Lung (tissue), 12 donors: ENCODE data around the gene STARD13. TPM values are rescaled to one million over a fixed set of nuclear protein-coding genes. Genes with fewer than 3 reads are reported as not detected.

Source experiments
- ATAC-seq: fragments of 200-7000 bp; cut with Tn5 transposase; one replicate; pipeline ENCODE4 v1.9.1; 2020; ENCODE audit warnings: moderate number of reproducible peaks; ENCODE audit not compliant: insufficient read depth, low FRiP score
- DNase-seq, 3 donors: peaks; one replicate each; pipeline ENCODE4 v3.0.0-alpha.2; 2013 to 2017
- H3K27ac ChIP-seq, 2 donors: one replicate each; pipeline ENCODE4 v1.5.1; 2013; ENCODE audit warnings: mild to moderate bottlenecking in 2 of 2, moderate library complexity in 2 of 2, control low read depth in 1 of 2, inconsistent platforms in 1 of 2, low read depth in 1 of 2, low read length in 1 of 2
- H3K27me3 ChIP-seq, 3 donors: one replicate each; pipeline ENCODE4 v1.5.1; 2013; ENCODE audit warnings: low read length in 2 of 3; ENCODE audit not compliant: control insufficient read depth in 3 of 3, insufficient read depth in 3 of 3
- H3K36me3 ChIP-seq, 4 donors: one replicate each; pipeline ENCODE4 v1.5.1; 2013; ENCODE audit warnings: low read length in 4 of 4, mild to moderate bottlenecking in 1 of 4, moderate library complexity in 1 of 4; ENCODE audit not compliant: control insufficient read depth in 4 of 4, insufficient read depth in 4 of 4
- H3K4me1 ChIP-seq, 5 donors: one replicate each; pipeline ENCODE4 v1.5.1; 2013; ENCODE audit warnings: low read length in 5 of 5, mild to moderate bottlenecking in 2 of 5, moderate library complexity in 1 of 5; ENCODE audit not compliant: control insufficient read depth in 5 of 5, insufficient read depth in 5 of 5
- H3K4me3 ChIP-seq: one replicate; pipeline ENCODE4 v1.5.1; 2013; ENCODE audit warnings: mild to moderate bottlenecking, control low read depth, moderate library complexity
- H3K9ac ChIP-seq, 2 donors: one replicate each; pipeline ENCODE4 v1.5.1; 2013; ENCODE audit warnings: low read length in 2 of 2, control low read depth in 1 of 2; ENCODE audit not compliant: insufficient read depth in 1 of 2
- H3K9me3 ChIP-seq, 4 donors: one replicate each; pipeline ENCODE4 v1.5.1; 2013; ENCODE audit warnings: low read length in 3 of 4, mild to moderate bottlenecking in 1 of 4, moderate library complexity in 1 of 4; ENCODE audit not compliant: control insufficient read depth in 4 of 4, insufficient read depth in 3 of 4
- CTCF ChIP-seq: IDR thresholded peaks from 2 replicates; pipeline ENCODE4 v1.5.1; 2012; ENCODE audit warnings: mild to moderate bottlenecking; ENCODE audit errors: control extremely low read depth, extremely low read depth
- WGBS, 2 donors: extraction: QIAGEN DNeasy Blood & Tissue Kit; methylation state at CpG; one replicate each; pipeline ENCODE4 v1.1.7; 2013; 5-methylcytosine and 5-hydroxymethylcytosine counted together
- polyA plus RNA-seq, 2 donors: library from polyadenylated mRNA; stranded (reverse); fragments of 200-250 nt; gene quantifications; one replicate each; pipeline ENCODE4 v1.2.1, GENCODE V29; 2013
- total RNA-seq, 2 donors: library from RNA; depleted of rRNA in 1 of 2; stranded (reverse); fragments of >200 nt in 1 of 2; gene quantifications; one replicate each; pipeline ENCODE4 v1.2.1, GENCODE V29; 2014 to 2021
- donor health status: control.
- donor health status: control.
- donor health status: Bipolar disorder and iron deficiency.
- donor health status: healthy.
- donor health status: DM: yes; HTN: yes; CAD: no.

The STARD13 gene
- total and polyA plus RNA-seq, 4 donors: 7.9 to 91.6 (median 29.7) TPM

DNA sequence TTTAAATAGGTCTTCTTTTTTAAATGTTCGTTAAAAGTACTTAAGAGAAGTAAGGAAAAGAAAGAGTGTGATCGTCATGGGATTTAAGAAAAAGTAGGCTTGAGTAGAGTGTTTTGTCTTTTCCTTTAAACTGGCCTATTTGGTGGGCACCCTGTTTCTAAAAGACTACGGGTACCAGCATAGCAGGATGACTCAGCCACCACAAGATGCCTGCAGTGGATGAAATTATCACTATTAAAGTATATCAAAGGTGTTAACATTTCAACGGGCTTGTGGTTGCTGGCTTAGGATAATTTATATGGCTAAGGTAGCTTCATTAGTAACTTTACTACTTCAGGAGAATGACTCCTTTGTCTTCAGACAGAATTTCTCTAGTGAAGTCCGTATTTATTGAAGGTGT lies 112.6 kb downstream of the STARD13 start:
- H3K27me3 ChIP-seq: no peaks in the 10 kb centered on the region
- peaks cover 0 to 11% (median 0%) of the 10 kb centered on the region in 4 donors for H3K36me3 ChIP-seq
- TF ChIP-seq CTCF: no peak
- 91 to 92% methylated on average over 5 of the region's 5 CpGs for WGBS, 2 donors
- no peak for ATAC-seq
- no peaks in the 10 kb centered on the region for H3K9me3 ChIP-seq
- peaks cover 2 to 22% (median 19%) of the 10 kb centered on the region in 5 donors for H3K4me1 ChIP-seq
- no peak overlapping the region for H3K4me3 ChIP-seq
- no peak for DNase-seq
- H3K9ac ChIP-seq: no peak overlapping the region
- H3K27ac ChIP-seq: no peak overlapping the region

DNA sequence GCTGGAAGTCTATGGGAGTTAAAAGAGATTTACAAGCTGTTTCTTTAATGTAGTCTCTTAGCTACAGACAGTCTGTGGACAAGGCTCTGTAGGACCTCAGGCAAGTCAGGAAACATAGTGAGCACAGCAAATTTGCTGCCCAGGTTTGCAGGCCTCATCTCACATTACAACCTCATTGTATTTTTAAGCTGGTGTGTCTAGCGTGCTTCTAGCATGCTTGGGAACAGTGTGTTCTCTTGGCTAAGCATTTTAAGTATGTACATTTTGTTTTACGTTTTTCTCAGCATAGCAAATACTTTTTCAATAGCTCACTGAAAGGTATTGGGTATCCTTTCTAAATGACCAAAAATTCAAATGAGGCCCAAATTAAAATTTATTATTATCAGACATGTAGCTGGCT lies 113.2 kb downstream of the STARD13 start:
- Histone ChIP-seq H3K4me1 (peaks cover 2 to 22% (median 19%) of the 10 kb centered on the region in 5 donors), H3K9me3 (no peaks in the 10 kb centered on the region), H3K4me3 (no peak overlapping the region), H3K36me3 (peaks cover 0 to 13% (median 0%) of the 10 kb centered on the region in 4 donors), H3K9ac (no peak overlapping the region), H3K27ac (no peak overlapping the region), H3K27me3 (no peaks in the 10 kb centered on the region)
- ATAC-seq (no peak), DNase-seq (no peak)
- 81 to 97% methylated on average over 2 of the region's 2 CpGs for WGBS, 2 donors
- TF ChIP-seq CTCF: no peak

DNA sequence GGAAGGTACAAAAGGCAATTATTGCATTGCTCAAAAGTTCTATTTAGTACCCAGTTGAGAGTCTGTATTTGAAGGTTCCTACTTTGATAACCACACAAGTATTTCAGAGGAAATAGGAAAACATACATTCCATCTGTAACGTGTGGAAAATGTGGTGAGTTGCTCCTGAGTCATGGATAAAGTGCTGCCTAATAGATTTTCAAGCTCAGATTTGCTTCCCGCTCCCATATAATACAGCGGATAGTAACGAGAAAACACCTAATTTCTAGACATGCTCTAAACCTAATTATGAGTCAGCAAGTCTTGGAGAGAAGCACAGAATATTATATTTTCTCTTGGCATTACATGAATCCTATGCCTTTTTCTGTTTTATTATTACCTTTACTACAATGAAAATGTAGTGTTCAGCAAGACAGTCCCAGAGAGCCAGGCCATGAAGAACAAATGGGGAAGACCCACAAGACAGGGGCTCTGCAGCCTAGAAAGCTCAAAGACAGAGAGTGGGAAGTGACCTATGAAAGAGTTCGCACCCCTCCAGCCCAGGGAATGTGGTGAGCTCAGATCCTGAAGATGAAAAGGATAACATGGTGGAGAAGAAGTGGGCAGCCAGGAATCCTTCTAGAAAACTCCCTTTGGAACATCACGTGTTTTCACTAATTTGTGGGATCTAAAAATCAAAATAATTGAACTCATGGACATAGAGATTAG lies 116.1 kb downstream of the STARD13 start:
- Histone ChIP-seq H3K9me3 (no peaks in the 10 kb centered on the region), H3K36me3 (peaks cover 2 to 14% (median 7%) of the 10 kb centered on the region in 4 donors), H3K27me3 (no peaks in the 10 kb centered on the region), H3K9ac (no peak overlapping the region), H3K27ac (peak overlapping the region in 1 of 2 donors; percentile 26), H3K4me1 (peaks cover 0 to 12% (median 1%) of the 10 kb centered on the region in 5 donors), H3K4me3 (no peak overlapping the region)
- 91% methylated on average over 6 of the region's 6 CpGs for WGBS, 2 donors
- DNase-seq (no peak), ATAC-seq (no peak)
- no peak for TF ChIP-seq CTCF
